Measurements from ENCODE around the gene RAD21L1. TPM values are rescaled to one million over a fixed set of nuclear protein-coding genes. Genes with fewer than 3 reads are reported as not detected.

The RAD21L1 gene
- total RNA-seq, 1 donor from 2014 or later, result not detected

- peak overlapping the region; percentile 80 to 93 for H3K4me3 ChIP-seq
- peak overlapping the region; percentile 68 for H3K27ac ChIP-seq
- H3K36me3 ChIP-seq, result no peaks in the 10 kb centered on the region
- no peak for DNase-seq (ENCODE audit: extremely low spot score in 2 of 2)
- TF ChIP-seq POLR2A (IDR thresholded peaks at IDR 0.05) (no peak), CTCF (IDR thresholded peaks at IDR 0.05) (no peak), POLR2AphosphoS5 (IDR thresholded peaks at IDR 0.05; ENCODE audit: insufficient read depth in 1 of 2, low read depth in 1 of 2) (no peak)
- H3K9me3 ChIP-seq, result no peaks in the 10 kb centered on the region
- intact Hi-C loops (cut with DNase I), result no loop called here
- no peaks in the 10 kb centered on the region for H3K27me3 ChIP-seq
- H3K4me1 ChIP-seq, result peaks cover 19% of the 10 kb centered on the region
Measured at GRCh38 chr20:1265916-1266166, 40.0 kb downstream of the RAD21L1 start.

GRCh38 chr20:1266167-1266973, 40.5 kb downstream of the RAD21L1 start, which contains the start of gene SNPH:
SNPH (plus strand) TSS chr20:1266294; CDS start chr20:1296240, 29,946 bp downstream.
- Histone ChIP-seq H3K27me3 (no peaks in the 10 kb centered on the region), H3K36me3 (no peaks in the 10 kb centered on the region), H3K4me3 (peak within 1 kb of the TSS; percentile 80 to 93), H3K27ac (peak within 1 kb of the TSS; percentile 68), H3K4me1 (peaks cover 19% of the 10 kb centered on the region), H3K9me3 (no peaks in the 10 kb centered on the region)
- DNase-seq (ENCODE audit: extremely low spot score in 2 of 2), result no peak
- TF ChIP-seq POLR2AphosphoS5 (IDR thresholded peaks at IDR 0.05; ENCODE audit: insufficient read depth in 1 of 2, low read depth in 1 of 2) (peak in 1 of 2 donors; percentile 55), CTCF (IDR thresholded peaks at IDR 0.05) (no peak), POLR2A (IDR thresholded peaks at IDR 0.05) (no peak)
- intact Hi-C loops (cut with DNase I), result no loop called here

- intact Hi-C loops (cut with DNase I), result no loop called here
- Histone ChIP-seq H3K27me3 (no peaks in the 10 kb centered on the region), H3K4me1 (peaks cover 19% of the 10 kb centered on the region), H3K36me3 (no peaks in the 10 kb centered on the region), H3K27ac (peak overlapping the region; percentile 68), H3K9me3 (no peaks in the 10 kb centered on the region), H3K4me3 (peak overlapping the region; percentile 80 to 93)
- no peak for DNase-seq (ENCODE audit: extremely low spot score in 2 of 2)
- TF ChIP-seq POLR2AphosphoS5 (IDR thresholded peaks at IDR 0.05; ENCODE audit: insufficient read depth in 1 of 2, low read depth in 1 of 2) (no peak), CTCF (IDR thresholded peaks at IDR 0.05) (no peak), POLR2A (IDR thresholded peaks at IDR 0.05) (no peak)
Measured at GRCh38 chr20:1267161-1267560, 41.3 kb downstream of the RAD21L1 start.

GRCh38 chr20:1267809-1268374, 42.0 kb downstream of the RAD21L1 start:
- Histone ChIP-seq H3K36me3 (no peaks in the 10 kb centered on the region), H3K9me3 (no peaks in the 10 kb centered on the region), H3K4me1 (peaks cover 19% of the 10 kb centered on the region), H3K27ac (no peak overlapping the region), H3K27me3 (no peaks in the 10 kb centered on the region), H3K4me3 (no peak overlapping the region)
- no peak for DNase-seq (ENCODE audit: extremely low spot score in 2 of 2)
- TF ChIP-seq CTCF (IDR thresholded peaks at IDR 0.05) (no peak), POLR2AphosphoS5 (IDR thresholded peaks at IDR 0.05; ENCODE audit: insufficient read depth in 1 of 2, low read depth in 1 of 2) (no peak), POLR2A (IDR thresholded peaks at IDR 0.05) (no peak)
- intact Hi-C loops (cut with DNase I), result no loop called here

GRCh38 chr20:1269235-1269634, 43.4 kb downstream of the RAD21L1 start:
- no peak overlapping the region for H3K27ac ChIP-seq
- H3K4me1 ChIP-seq, result peaks cover 19% of the 10 kb centered on the region
- no peaks in the 10 kb centered on the region for H3K9me3 ChIP-seq
- DNase-seq (ENCODE audit: extremely low spot score in 2 of 2), result no peak
- no peak overlapping the region for H3K4me3 ChIP-seq
- no peaks in the 10 kb centered on the region for H3K27me3 ChIP-seq
- no peaks in the 10 kb centered on the region for H3K36me3 ChIP-seq
- TF ChIP-seq CTCF (IDR thresholded peaks at IDR 0.05) (no peak), POLR2A (IDR thresholded peaks at IDR 0.05) (no peak), POLR2AphosphoS5 (IDR thresholded peaks at IDR 0.05; ENCODE audit: insufficient read depth in 1 of 2, low read depth in 1 of 2) (no peak)
- intact Hi-C loops (cut with DNase I), result no loop called here
